ENCODE data around the gene DNM1. TPM values are rescaled to one million over a fixed set of nuclear protein-coding genes. Genes with fewer than 3 reads are reported as not detected.

The DNM1 gene
- total RNA-seq, 1 experiment from 2014 or later = 3.9 TPM

DNA sequence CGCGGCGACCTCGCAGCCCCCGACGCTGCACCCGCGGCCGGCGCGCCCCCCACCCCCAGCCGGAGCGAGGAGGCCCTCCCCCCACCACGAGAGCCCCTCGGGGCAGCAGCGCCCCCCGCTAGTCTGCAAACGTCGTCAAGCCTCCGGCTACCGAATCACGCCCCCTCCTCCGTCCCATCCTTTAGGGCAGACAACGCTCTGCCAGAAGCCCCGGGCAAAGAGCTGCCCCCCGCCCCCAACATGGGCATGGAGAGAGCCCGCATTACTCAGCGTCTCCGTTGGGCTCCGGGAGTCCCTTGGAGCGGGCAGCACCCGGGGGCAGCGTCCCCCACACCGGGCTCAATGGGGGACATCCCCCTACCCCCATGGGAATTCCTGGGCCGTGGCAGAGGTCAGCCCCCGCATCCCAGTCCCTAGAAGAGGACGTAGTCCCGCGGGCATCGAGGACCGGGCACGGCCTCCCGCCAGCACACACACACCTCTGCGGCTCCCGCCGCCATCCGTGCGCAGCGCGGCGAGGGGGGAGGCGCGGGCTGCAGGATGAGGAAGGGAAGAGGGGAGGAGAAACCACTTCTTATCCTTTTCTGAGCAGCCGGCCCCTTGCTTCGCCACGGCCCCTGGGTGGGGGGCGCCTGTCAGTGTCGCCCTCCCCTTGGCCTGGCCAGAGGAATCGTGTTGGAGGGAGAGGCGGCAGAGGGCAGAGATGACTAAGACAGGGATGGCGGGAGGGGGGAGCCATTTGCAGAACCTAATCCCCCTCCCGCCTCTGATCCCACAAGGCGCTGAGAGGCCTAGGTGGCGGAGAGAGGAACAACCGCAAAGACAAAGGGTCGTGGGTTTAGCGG is 750 bp downstream of the DNM1 start:
- Mint-ChIP-seq H3K27ac (ENCODE audit: unreplicated experiment) (no peak overlapping the region), H3K27me3 (ENCODE audit: insufficient read depth, unreplicated experiment) (peaks cover 5% of the 10 kb centered on the region)

DNA sequence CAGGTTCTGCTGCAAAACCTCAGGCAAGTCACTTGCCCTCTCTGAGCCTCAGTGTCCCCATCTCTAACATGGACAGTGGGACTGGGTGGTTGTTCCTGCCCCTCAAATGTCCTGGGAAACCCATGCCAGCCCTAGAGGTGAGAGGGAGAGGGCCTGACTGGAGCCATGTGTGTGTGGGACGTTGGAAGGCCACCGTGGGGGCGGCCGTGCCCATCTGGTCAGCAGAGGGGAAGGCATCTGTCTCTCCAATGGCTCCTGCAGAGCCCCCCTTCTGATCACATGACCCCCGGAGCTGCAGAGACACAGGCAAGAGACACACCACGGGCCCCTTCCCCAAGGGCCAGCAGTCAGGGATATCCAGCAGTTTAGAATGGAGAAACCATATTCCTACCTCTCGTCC is 1.7 kb downstream of the DNM1 start:
- H3K4me1 Mint-ChIP-seq (ENCODE audit: low read depth, unreplicated experiment) = peaks cover 16% of the 10 kb centered on the region
- intact Hi-C loops (cut with micrococcal nuclease; ENCODE audit: unreplicated experiment) = no loop called here
- H3K9me3 Mint-ChIP-seq (ENCODE audit: unreplicated experiment) = no peaks in the 10 kb centered on the region
- Histone ChIP-seq H3K9me3 (no peaks in the 10 kb centered on the region), H3K4me1 (peaks cover 6% of the 10 kb centered on the region; the same call in 1 of the 2 replicates), H3K27me3 (replicated peaks; ENCODE audit: control insufficient read depth, insufficient read depth, low read length) (no peaks in the 10 kb centered on the region), H3K4me3 (ENCODE audit: low read depth, low read length) (no peak overlapping the region), H3K36me3 (ENCODE audit: control insufficient read depth, insufficient read depth, low read length) (no peaks in the 10 kb centered on the region)
- H3K4me3 Mint-ChIP-seq (ENCODE audit: unreplicated experiment) = peak overlapping the region; percentile 68
- H3K36me3 Mint-ChIP-seq (ENCODE audit: insufficient read depth, unreplicated experiment) = peaks cover 6% of the 10 kb centered on the region
- TF ChIP-seq, protein P1, sequence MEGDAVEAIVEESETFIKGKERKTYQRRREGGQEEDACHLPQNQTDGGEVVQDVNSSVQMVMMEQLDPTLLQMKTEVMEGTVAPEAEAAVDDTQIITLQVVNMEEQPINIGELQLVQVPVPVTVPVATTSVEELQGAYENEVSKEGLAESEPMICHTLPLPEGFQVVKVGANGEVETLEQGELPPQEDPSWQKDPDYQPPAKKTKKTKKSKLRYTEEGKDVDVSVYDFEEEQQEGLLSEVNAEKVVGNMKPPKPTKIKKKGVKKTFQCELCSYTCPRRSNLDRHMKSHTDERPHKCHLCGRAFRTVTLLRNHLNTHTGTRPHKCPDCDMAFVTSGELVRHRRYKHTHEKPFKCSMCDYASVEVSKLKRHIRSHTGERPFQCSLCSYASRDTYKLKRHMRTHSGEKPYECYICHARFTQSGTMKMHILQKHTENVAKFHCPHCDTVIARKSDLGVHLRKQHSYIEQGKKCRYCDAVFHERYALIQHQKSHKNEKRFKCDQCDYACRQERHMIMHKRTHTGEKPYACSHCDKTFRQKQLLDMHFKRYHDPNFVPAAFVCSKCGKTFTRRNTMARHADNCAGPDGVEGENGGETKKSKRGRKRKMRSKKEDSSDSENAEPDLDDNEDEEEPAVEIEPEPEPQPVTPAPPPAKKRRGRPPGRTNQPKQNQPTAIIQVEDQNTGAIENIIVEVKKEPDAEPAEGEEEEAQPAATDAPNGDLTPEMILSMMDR (IDR thresholded peaks at IDR 0.05; ENCODE audit: insufficient read depth in 1 of 2, low read depth in 1 of 2, low read length in 1 of 2, severe bottlenecking in 1 of 2, unreplicated experiment in 1 of 2) = no peak
- CTCF ChIA-PET = no interaction called here
- H3K27ac Mint-ChIP-seq (ENCODE audit: unreplicated experiment) = no peak overlapping the region
- peaks cover 5% of the 10 kb centered on the region for H3K27me3 Mint-ChIP-seq (ENCODE audit: insufficient read depth, unreplicated experiment)
- BruUV-seq (replicated peaks) = no TSS peak
- DNase-seq = peak in 1 of 2 experiments; percentile 24
- POLR2A ChIA-PET = no interaction called here

More for the DNA sequence above, 750 bp downstream of the DNM1 start:
- Mint-ChIP-seq H3K4me1 (ENCODE audit: low read depth, unreplicated experiment) (peaks cover 16% of the 10 kb centered on the region), H3K9me3 (ENCODE audit: unreplicated experiment) (no peaks in the 10 kb centered on the region), H3K36me3 (ENCODE audit: insufficient read depth, unreplicated experiment) (peaks cover 6% of the 10 kb centered on the region), H3K4me3 (ENCODE audit: unreplicated experiment) (peak overlapping the region; percentile 68)
- peak; percentile 37 for DNase-seq
- ChIA-PET CTCF (interaction anchor here (0.6 to 1.3 kb wide), 4 partner anchors 11 to 626 kb away, joined by 3 to 11 read pairs (median 4); partner anchors contain the start of gene SPOUT1), POLR2A (no interaction called here)
- peak overlapping the region; percentile 68 for H3K4me3 ChIP-seq (ENCODE audit: low read depth, low read length)
- H3K9me3 ChIP-seq = no peaks in the 10 kb centered on the region
- no peaks in the 10 kb centered on the region for H3K27me3 ChIP-seq (replicated peaks; ENCODE audit: control insufficient read depth, insufficient read depth, low read length)
- H3K36me3 ChIP-seq (ENCODE audit: control insufficient read depth, insufficient read depth, low read length) = no peaks in the 10 kb centered on the region
- BruUV-seq (replicated peaks) = no TSS peak
- intact Hi-C loops (cut with micrococcal nuclease; ENCODE audit: unreplicated experiment) = loop anchor here (1.0 kb wide), 2 partner anchors 11 to 14 kb away; no protein-coding TSS in a partner anchor
- TF ChIP-seq, protein P1 (IDR thresholded peaks at IDR 0.05; ENCODE audit: insufficient read depth in 1 of 2, low read depth in 1 of 2, low read length in 1 of 2, severe bottlenecking in 1 of 2, unreplicated experiment in 1 of 2) = no peak
- H3K4me1 ChIP-seq = peaks cover 6% of the 10 kb centered on the region; the same call in 1 of the 2 replicates

DNA sequence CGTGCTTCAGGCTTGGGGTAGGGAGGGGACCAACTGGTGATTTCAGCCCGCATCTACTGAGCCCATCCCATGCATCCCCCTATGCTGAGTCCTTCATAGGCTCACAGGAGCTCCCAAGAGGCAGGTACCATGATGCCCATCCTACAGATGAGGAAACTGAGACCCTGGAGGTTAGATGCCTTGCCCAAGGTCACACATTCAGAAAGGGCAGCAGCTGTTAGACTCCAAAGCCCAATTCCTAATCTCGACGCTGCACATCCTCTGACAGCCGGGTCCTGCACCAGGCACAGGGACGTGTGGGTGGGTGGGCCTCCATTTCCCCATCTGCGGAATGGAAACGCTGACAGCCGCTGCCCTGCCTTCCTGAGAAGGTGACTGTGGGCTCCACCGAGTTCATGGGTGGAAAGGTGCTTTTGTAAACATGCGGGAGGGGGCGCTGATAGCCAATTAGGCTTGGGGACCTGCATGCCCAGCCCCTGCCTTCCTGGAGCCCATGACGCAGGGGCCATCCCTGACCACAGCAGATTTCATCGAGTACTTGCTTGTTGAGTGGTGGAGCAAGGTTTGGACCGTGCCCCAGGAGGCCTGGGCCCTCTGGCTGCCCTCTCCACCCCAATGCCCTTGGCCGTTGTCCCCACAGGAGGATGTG is 2.2 kb downstream of the DNM1 start:
- peaks cover 5% of the 10 kb centered on the region for H3K27me3 Mint-ChIP-seq (ENCODE audit: insufficient read depth, unreplicated experiment)
- no peaks in the 10 kb centered on the region for H3K36me3 ChIP-seq (ENCODE audit: control insufficient read depth, insufficient read depth, low read length)
- TF ChIP-seq, protein P1 (IDR thresholded peaks at IDR 0.05; ENCODE audit: insufficient read depth in 1 of 2, low read depth in 1 of 2, low read length in 1 of 2, severe bottlenecking in 1 of 2, unreplicated experiment in 1 of 2) = no peak
- no peak overlapping the region for H3K4me3 Mint-ChIP-seq (ENCODE audit: unreplicated experiment)
- H3K4me3 ChIP-seq (ENCODE audit: low read depth, low read length) = no peak overlapping the region
- POLR2A ChIA-PET = no interaction called here
- no peaks in the 10 kb centered on the region for H3K9me3 Mint-ChIP-seq (ENCODE audit: unreplicated experiment)
- intact Hi-C loops (cut with micrococcal nuclease; ENCODE audit: unreplicated experiment) = no loop called here
- CTCF ChIA-PET = interaction anchor here (0.9 kb wide), 1 partner anchor 14 kb away, joined by 3 read pairs; no protein-coding TSS in a partner anchor
- no peaks in the 10 kb centered on the region for H3K27me3 ChIP-seq (replicated peaks; ENCODE audit: control insufficient read depth, insufficient read depth, low read length)
- peaks cover 6% of the 10 kb centered on the region; the same call in 1 of the 2 replicates for H3K4me1 ChIP-seq
- H3K27ac Mint-ChIP-seq (ENCODE audit: unreplicated experiment) = no peak overlapping the region
- H3K36me3 Mint-ChIP-seq (ENCODE audit: insufficient read depth, unreplicated experiment) = peaks cover 6% of the 10 kb centered on the region
- H3K9me3 ChIP-seq = no peaks in the 10 kb centered on the region
- peak in 1 of 2 experiments; percentile 32 for DNase-seq
- BruUV-seq (replicated peaks) = no TSS peak
- peaks cover 16% of the 10 kb centered on the region for H3K4me1 Mint-ChIP-seq (ENCODE audit: low read depth, unreplicated experiment)

Measured in Caco-2 (cell line).